ENCODE results near the gene AGPAT2.

Gene AGPAT2

DNA sequence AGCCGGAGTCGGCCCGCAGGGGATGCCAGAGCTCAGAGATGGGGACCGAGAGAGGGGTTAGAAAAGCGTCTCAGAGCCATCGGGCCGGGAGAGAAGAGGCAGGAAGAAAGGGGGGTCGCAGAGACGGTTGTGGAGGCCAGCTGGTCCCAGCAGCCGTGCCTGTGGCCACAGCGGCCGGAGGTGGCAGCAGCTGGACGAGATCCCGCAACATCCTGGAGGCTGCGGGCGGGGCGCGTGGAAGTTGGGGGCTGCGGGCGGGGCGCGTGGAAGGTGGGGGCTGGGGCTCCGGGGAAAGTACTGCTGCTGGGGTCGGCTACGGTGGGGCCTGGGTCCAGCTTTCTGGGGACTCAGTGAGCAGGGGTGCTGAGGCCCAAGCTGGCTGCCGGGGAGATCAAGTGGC lies 59.0 kb downstream of the AGPAT2 start:
- ATAC-seq, result no peak
- TF ChIP-seq, protein P1, sequence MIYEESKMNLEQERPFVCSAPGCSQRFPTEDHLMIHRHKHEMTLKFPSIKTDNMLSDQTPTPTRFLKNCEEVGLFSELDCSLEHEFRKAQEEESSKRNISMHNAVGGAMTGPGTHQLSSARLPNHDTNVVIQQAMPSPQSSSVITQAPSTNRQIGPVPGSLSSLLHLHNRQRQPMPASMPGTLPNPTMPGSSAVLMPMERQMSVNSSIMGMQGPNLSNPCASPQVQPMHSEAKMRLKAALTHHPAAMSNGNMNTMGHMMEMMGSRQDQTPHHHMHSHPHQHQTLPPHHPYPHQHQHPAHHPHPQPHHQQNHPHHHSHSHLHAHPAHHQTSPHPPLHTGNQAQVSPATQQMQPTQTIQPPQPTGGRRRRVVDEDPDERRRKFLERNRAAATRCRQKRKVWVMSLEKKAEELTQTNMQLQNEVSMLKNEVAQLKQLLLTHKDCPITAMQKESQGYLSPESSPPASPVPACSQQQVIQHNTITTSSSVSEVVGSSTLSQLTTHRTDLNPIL (CRISPR knock-in tag; IDR thresholded peaks at IDR 0.05; ENCODE audit: low read depth), result no peak
- no peak for TF ChIP-seq PPARA (CRISPR knock-in tag; IDR thresholded peaks at IDR 0.05; ENCODE audit: borderline replicate concordance)

DNA sequence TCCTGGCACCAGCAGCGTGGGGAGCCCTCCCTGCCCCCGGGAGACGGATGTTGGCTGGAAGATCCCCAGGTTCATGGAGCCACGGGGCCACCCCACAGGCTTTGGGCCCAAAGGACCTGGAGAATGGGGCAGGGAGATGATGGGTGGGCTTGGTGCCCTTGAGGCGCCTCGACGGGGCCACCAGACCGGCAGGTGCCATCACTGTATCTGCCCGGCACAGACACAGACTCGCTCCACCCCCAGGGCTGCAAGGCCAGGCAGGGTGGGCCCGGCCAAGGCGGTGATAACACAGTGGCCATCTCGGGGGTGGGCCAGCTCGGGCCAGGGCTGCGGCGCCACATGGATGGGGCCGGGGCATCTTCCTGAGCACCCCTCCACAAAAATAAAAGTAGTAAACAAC lies 59.6 kb downstream of the AGPAT2 start:
- TF ChIP-seq, protein P2, sequence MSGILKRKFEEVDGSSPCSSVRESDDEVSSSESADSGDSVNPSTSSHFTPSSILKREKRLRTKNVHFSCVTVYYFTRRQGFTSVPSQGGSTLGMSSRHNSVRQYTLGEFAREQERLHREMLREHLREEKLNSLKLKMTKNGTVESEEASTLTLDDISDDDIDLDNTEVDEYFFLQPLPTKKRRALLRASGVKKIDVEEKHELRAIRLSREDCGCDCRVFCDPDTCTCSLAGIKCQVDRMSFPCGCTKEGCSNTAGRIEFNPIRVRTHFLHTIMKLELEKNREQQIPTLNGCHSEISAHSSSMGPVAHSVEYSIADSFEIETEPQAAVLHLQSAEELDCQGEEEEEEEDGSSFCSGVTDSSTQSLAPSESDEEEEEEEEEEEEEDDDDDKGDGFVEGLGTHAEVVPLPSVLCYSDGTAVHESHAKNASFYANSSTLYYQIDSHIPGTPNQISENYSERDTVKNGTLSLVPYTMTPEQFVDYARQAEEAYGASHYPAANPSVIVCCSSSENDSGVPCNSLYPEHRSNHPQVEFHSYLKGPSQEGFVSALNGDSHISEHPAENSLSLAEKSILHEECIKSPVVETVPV (CRISPR knock-in tag; IDR thresholded peaks at IDR 0.05), result no peak
- TF ChIP-seq CSDC2 (CRISPR knock-in tag; IDR thresholded peaks at IDR 0.05), result no peak
- no peak for TF ChIP-seq OSR1 (CRISPR knock-in tag; IDR thresholded peaks at IDR 0.05)
- no peak for TF ChIP-seq ZC3H10 (CRISPR knock-in tag; IDR thresholded peaks at IDR 0.05)
- no peak for TF ChIP-seq ZFP3 (CRISPR knock-in tag; IDR thresholded peaks at IDR 0.05)
- TF ChIP-seq, protein P3, sequence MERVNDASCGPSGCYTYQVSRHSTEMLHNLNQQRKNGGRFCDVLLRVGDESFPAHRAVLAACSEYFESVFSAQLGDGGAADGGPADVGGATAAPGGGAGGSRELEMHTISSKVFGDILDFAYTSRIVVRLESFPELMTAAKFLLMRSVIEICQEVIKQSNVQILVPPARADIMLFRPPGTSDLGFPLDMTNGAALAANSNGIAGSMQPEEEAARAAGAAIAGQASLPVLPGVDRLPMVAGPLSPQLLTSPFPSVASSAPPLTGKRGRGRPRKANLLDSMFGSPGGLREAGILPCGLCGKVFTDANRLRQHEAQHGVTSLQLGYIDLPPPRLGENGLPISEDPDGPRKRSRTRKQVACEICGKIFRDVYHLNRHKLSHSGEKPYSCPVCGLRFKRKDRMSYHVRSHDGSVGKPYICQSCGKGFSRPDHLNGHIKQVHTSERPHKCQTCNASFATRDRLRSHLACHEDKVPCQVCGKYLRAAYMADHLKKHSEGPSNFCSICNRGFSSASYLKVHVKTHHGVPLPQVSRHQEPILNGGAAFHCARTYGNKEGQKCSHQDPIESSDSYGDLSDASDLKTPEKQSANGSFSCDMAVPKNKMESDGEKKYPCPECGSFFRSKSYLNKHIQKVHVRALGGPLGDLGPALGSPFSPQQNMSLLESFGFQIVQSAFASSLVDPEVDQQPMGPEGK (CRISPR knock-in tag; IDR thresholded peaks at IDR 0.05; ENCODE audit: borderline replicate concordance), result no peak
- TF ChIP-seq ZNF565 (CRISPR knock-in tag; conservative IDR thresholded peaks at IDR 0.05; ENCODE audit: low read depth), result no peak
- TF ChIP-seq, protein P4, sequence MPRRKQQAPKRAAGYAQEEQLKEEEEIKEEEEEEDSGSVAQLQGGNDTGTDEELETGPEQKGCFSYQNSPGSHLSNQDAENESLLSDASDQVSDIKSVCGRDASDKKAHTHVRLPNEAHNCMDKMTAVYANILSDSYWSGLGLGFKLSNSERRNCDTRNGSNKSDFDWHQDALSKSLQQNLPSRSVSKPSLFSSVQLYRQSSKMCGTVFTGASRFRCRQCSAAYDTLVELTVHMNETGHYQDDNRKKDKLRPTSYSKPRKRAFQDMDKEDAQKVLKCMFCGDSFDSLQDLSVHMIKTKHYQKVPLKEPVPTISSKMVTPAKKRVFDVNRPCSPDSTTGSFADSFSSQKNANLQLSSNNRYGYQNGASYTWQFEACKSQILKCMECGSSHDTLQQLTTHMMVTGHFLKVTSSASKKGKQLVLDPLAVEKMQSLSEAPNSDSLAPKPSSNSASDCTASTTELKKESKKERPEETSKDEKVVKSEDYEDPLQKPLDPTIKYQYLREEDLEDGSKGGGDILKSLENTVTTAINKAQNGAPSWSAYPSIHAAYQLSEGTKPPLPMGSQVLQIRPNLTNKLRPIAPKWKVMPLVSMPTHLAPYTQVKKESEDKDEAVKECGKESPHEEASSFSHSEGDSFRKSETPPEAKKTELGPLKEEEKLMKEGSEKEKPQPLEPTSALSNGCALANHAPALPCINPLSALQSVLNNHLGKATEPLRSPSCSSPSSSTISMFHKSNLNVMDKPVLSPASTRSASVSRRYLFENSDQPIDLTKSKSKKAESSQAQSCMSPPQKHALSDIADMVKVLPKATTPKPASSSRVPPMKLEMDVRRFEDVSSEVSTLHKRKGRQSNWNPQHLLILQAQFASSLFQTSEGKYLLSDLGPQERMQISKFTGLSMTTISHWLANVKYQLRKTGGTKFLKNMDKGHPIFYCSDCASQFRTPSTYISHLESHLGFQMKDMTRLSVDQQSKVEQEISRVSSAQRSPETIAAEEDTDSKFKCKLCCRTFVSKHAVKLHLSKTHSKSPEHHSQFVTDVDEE (CRISPR knock-in tag; IDR thresholded peaks at IDR 0.05), result no peak
- no peak for TF ChIP-seq SNAI2 (CRISPR knock-in tag; IDR thresholded peaks at IDR 0.05)
- no peak for TF ChIP-seq ZNF8 (CRISPR knock-in tag; IDR thresholded peaks at IDR 0.05)
- TF ChIP-seq, protein P5, sequence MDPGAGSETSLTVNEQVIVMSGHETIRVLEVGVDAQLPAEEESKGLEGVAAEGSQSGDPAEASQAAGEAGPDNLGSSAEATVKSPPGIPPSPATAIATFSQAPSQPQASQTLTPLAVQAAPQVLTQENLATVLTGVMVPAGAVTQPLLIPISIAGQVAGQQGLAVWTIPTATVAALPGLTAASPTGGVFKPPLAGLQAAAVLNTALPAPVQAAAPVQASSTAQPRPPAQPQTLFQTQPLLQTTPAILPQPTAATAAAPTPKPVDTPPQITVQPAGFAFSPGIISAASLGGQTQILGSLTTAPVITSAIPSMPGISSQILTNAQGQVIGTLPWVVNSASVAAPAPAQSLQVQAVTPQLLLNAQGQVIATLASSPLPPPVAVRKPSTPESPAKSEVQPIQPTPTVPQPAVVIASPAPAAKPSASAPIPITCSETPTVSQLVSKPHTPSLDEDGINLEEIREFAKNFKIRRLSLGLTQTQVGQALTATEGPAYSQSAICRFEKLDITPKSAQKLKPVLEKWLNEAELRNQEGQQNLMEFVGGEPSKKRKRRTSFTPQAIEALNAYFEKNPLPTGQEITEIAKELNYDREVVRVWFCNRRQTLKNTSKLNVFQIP (CRISPR knock-in tag; IDR thresholded peaks at IDR 0.05; ENCODE audit: borderline replicate concordance, low read depth), result no peak
- TF ChIP-seq ARNTL (CRISPR knock-in tag; IDR thresholded peaks at IDR 0.05; ENCODE audit: borderline replicate concordance, low read depth), result no peak
- no peak for TF ChIP-seq ISL1 (CRISPR knock-in tag; IDR thresholded peaks at IDR 0.05)
- TF ChIP-seq, protein P1 (CRISPR knock-in tag; IDR thresholded peaks at IDR 0.05; ENCODE audit: low read depth), result no peak
- TF ChIP-seq ZFP30 (CRISPR knock-in tag; IDR thresholded peaks at IDR 0.05), result no peak
- TF ChIP-seq PPARA (CRISPR knock-in tag; IDR thresholded peaks at IDR 0.05; ENCODE audit: borderline replicate concordance), result no peak
- TF ChIP-seq ZNF70 (CRISPR knock-in tag; IDR thresholded peaks at IDR 0.05), result no peak
- ATAC-seq, result no peak

DNA sequence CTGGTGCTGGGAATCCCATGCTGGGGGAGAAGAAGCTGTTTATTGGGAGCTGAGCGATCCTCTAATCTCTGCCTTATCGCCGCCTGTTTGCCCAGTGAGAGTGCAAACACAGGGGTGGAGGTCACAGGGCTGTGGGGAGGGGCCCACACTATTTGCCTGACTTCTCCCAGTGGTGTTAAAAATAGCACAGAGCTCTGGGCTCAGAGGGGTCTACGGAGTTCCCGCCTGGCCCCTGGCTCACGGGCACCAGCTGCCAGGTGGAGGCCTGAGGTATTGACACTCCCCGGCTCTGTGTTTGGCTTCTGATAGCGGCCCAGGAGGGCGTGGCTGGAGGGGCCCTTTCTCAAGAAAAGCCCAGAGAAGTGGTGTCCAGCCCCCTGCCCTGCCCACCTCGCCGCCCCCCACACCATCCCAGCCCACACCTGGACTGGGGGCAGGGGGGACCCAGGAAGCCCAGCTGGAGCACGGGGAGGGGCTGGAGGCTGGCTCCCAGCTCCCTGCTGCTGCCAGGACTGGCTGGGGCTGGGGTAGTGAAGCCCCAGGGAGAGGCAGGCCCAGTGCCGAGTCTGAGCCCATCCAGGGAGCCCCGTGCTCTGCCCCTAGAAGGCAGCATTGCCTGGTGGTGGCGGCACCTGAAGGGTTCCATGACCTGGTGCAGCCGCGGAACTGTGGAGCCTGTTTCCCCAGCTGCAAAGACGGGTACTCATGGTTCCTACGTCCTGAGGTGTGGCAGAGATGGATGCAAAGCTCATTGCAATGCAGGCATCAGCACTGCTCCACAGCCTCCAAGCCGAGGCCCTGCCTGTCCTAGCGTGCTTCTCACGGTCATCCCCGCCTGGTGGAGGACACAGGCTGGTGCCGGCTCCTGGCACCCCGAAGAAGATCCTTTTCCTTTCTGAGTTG lies 60.3 kb downstream of the AGPAT2 start:
- no peak for ATAC-seq

More for the DNA sequence above, 60.3 kb downstream of the AGPAT2 start:
- TF ChIP-seq ISL1 (CRISPR knock-in tag; IDR thresholded peaks at IDR 0.05), result no peak
- TF ChIP-seq ZNF70 (CRISPR knock-in tag; IDR thresholded peaks at IDR 0.05), result no peak
- no peak for TF ChIP-seq BACH2 (CRISPR knock-in tag; IDR thresholded peaks at IDR 0.05; ENCODE audit: borderline replicate concordance)
- TF ChIP-seq ZNF8 (CRISPR knock-in tag; IDR thresholded peaks at IDR 0.05), result no peak
- TF ChIP-seq TCF4 (CRISPR knock-in tag; IDR thresholded peaks at IDR 0.05; ENCODE audit: borderline replicate concordance), result no peak
- no peak for TF ChIP-seq ZNF565 (CRISPR knock-in tag; conservative IDR thresholded peaks at IDR 0.05; ENCODE audit: low read depth)
- no peak for TF ChIP-seq PPARA (CRISPR knock-in tag; IDR thresholded peaks at IDR 0.05; ENCODE audit: borderline replicate concordance)
- TF ChIP-seq ZFP3 (CRISPR knock-in tag; IDR thresholded peaks at IDR 0.05), result no peak
- TF ChIP-seq ZFP30 (CRISPR knock-in tag; IDR thresholded peaks at IDR 0.05), result no peak

All from SK-N-SH treated with all-trans-retinoic acid at 6 μM for 48 hours (cell line).